Heart left ventricle (tissue), 13 donors: ENCODE data around the gene TCF7.

Experiments
- POLR2A ChIP-seq, 2 donors: fragments of 450-650 bp; IDR thresholded peaks; one replicate each; pipeline ENCODE4 v1.6.1; 2017; ENCODE audit warnings: antibody characterized with exemption in 2 of 2, mild to moderate bottlenecking in 2 of 2, moderate library complexity in 2 of 2
- TF ChIP-seq, protein P1 (sequence below), 12 donors: fragments of 200-600 bp; sonication (generic) in 4 of 12; IDR thresholded peaks; one replicate each; pipeline versions ENCODE4 v1.5.0 to v1.8.0; 2018 to 2022; ENCODE audit warnings: antibody characterized with exemption in 12 of 12, mild to moderate bottlenecking in 5 of 12
- donor health status: ischemic (EF 13 %, LVEDD 7.1; RV severe dilation, severe dysfunction).
- donor health status: DM: no; HTN: yes; CAD: no.
- donor health status: DM: no; HTN: no; CAD: no.
- donor health status: ischemic (EF 25% LVEDD 6.9; RV normal size, moderate dysfunction).
- donor health status: ischemic (EF 25% LVEDD 5.7; RV mildly dilated, moderate dysfunction).
- donor health status: ischemic (EF 35%, LVEDD 5.7; RV mildly dilated, moderate dysfunction).
- donor health status: nonischemic (EF 11% LVEDD 7.7; RV severe dilation, severe dysfunction).
- donor health status: DM: yes; HTN: yes; CAD: no.
- donor health status: PGD.
- donor health status: ischemic (EF 29% LVEDD 5.4; RV normal size, mild dysfunction).
- donor health status: nonischemic (EF 23%, LVEDD 6.1; RV moderate dilation, normal function).

DNA sequence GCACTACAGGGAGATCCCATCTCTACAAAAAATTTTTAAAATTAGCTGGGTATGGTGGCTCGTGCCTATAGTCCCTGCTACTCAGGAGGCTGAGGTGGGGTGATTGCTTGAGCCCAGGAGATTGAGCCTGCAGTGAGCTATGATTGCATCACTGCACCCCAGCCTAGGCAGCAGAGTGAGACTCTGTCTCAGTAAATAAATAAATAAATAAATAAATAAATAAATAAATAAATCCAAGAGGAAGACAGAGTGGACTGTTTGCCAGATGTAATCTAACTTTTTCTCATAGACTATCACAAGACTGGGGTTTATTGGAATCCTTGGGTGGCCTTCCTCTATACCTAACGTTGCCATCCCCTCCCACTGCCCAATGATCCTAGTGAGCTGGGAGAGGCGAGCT, 19.2 kb upstream of the TCF7 start:
- TF ChIP-seq, protein P1, sequence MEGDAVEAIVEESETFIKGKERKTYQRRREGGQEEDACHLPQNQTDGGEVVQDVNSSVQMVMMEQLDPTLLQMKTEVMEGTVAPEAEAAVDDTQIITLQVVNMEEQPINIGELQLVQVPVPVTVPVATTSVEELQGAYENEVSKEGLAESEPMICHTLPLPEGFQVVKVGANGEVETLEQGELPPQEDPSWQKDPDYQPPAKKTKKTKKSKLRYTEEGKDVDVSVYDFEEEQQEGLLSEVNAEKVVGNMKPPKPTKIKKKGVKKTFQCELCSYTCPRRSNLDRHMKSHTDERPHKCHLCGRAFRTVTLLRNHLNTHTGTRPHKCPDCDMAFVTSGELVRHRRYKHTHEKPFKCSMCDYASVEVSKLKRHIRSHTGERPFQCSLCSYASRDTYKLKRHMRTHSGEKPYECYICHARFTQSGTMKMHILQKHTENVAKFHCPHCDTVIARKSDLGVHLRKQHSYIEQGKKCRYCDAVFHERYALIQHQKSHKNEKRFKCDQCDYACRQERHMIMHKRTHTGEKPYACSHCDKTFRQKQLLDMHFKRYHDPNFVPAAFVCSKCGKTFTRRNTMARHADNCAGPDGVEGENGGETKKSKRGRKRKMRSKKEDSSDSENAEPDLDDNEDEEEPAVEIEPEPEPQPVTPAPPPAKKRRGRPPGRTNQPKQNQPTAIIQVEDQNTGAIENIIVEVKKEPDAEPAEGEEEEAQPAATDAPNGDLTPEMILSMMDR (IDR thresholded peaks at IDR 0.05): no peak
- TF ChIP-seq POLR2A (IDR thresholded peaks at IDR 0.05): no peak
